HTERT RPE-1 (cell line): ENCODE results near the gene TBX3.

Source experiments
- in situ Hi-C: fragments of 300-500 bp; cut with MboI; formaldehyde crosslinking; loops from 4 replicates; pipeline ENCODE4 v1.14.3; 2020; ENCODE audit warnings: low sequenced_read_pairs

The TBX3 gene

DNA sequence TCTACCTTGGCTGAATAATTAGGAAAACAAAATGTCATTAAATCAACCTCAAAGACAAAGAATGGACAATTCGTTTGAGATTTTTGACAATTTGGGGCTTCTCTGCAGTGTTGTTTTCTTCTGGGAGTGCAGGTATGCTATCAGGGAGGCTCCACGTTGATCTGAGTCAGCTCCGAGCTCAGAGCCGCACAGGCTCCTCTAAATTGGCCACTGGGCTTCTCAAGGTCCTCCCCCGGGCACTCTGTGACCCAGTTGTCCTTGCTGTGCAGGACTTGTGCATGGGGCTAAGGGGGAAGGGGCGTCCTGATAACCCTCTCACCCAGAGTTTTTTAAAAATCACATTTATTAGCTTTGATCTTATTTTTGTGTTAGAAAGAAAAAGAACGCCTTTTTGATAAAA, 52.7 kb downstream of the TBX3 start:
- in situ Hi-C loops: no loop called here

- in situ Hi-C loops: no loop called here
Measured at GRCh38 chr12:114628199-114628598, 55.8 kb downstream of the TBX3 start.

- in situ Hi-C loops: no loop called here
Measured at GRCh38 chr12:114627393-114627792, 56.6 kb downstream of the TBX3 start.

DNA sequence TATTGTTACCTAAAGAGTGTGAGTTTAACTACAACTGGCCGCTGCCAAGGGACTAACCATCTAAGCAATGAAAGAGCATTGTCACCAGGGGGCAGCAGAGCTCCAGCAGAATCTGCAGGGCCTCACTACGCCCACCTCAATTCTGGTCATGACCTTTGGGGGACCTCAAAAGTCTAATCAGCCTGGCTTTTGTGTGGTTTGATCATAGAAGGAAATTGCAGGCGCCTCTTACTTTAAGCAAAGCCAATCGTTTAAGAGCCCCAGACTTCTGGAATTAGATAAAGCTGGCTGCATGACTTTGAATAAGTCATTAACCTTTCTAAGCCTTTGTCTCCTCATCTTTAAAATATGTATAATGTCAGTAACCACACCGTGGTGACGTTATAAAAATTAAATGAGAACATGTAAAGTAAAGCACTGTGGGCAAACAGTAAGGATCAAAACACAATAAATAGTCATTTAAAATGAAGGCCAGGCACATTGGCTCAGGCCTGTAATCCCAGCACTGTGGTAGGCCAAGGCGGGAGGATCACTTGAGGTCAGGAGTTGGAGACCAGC, 58.6 kb downstream of the TBX3 start:
- in situ Hi-C loops: no loop called here

- in situ Hi-C loops: no loop called here
Measured at GRCh38 chr12:114623737-114624136, 60.2 kb downstream of the TBX3 start.
